ENCODE measurements around the gene SPTBN1.

The SPTBN1 gene

DNA sequence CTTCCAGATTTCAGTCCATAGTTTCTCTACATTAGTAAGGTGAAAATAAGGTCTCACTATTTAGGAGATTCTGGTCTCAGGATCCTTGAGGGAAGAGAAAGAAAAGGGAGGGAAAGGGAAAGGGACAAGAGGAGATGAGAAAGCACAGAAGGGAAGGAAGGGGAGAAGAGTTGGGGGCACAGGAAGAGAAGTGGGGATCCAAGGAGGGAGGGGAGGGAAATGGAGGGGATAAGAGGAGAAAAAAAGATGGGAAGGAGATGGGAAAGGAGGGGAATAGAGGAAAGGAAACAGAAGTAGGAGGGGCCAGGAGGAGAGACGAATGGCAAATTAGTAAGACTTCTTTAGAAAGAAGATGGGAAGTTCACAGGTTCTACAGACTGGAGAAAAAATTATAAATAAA is 39.2 kb upstream of the SPTBN1 start:
- Histone ChIP-seq H3K36me3 (ENCODE audit: insufficient read depth, low read length) (no peaks in the 10 kb centered on the region), H3K4me2 (ENCODE audit: low read length) (no peak overlapping the region), H3K9ac (ENCODE audit: low read length) (no peak overlapping the region), H3K4me1 (ENCODE audit: insufficient read depth, low read length, severe bottlenecking) (no peaks in the 10 kb centered on the region), H2AFZ (ENCODE audit: low read length) (no peak overlapping the region), H4K20me1 (ENCODE audit: insufficient read depth, low read length) (no peaks in the 10 kb centered on the region), H3K9me2 (ENCODE audit: low read depth, low read length) (no peaks in the 10 kb centered on the region), H3K27me3 (ENCODE audit: insufficient read depth, low read length) (no peaks in the 10 kb centered on the region), H3K4me3 (ENCODE audit: low read depth, low read length, poor library complexity, severe bottlenecking) (no peak overlapping the region), H3F3A (ENCODE audit: insufficient read depth, low read length) (no peaks in the 10 kb centered on the region), H3K27ac (ENCODE audit: low read depth, low read length, poor library complexity, severe bottlenecking) (no peak overlapping the region), H3K9me3 (ENCODE audit: low read length) (no peaks in the 10 kb centered on the region), H3K79me2 (ENCODE audit: insufficient read depth, low read length) (no peaks in the 10 kb centered on the region)
- TF ChIP-seq EZH2 (IDR thresholded peaks at IDR 0.05; ENCODE audit: borderline replicate concordance, low read length), result no peak
- TF ChIP-seq, protein P1, sequence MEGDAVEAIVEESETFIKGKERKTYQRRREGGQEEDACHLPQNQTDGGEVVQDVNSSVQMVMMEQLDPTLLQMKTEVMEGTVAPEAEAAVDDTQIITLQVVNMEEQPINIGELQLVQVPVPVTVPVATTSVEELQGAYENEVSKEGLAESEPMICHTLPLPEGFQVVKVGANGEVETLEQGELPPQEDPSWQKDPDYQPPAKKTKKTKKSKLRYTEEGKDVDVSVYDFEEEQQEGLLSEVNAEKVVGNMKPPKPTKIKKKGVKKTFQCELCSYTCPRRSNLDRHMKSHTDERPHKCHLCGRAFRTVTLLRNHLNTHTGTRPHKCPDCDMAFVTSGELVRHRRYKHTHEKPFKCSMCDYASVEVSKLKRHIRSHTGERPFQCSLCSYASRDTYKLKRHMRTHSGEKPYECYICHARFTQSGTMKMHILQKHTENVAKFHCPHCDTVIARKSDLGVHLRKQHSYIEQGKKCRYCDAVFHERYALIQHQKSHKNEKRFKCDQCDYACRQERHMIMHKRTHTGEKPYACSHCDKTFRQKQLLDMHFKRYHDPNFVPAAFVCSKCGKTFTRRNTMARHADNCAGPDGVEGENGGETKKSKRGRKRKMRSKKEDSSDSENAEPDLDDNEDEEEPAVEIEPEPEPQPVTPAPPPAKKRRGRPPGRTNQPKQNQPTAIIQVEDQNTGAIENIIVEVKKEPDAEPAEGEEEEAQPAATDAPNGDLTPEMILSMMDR (IDR thresholded peaks at IDR 0.05; ENCODE audit: low read length), result no peak

DNA sequence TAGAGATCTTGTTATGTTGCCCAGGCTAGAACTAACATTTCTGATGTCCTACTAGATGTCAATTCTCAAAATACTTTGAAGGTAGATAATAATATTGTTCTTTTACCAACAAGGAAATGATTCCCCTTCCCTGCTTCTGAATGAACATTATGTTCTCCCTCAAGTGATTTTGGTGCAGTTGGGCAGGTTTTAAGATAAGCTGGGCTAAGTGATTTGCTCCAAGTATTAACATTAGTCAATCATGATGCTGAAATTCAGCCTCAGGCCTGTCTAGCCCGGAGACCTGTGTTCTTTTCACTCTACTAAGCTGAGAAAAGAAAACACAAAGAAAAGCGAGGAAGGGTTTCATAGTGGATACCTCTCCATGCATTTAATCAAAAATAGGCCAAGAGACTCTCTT is 38.5 kb upstream of the SPTBN1 start:
- TF ChIP-seq, protein P1 (IDR thresholded peaks at IDR 0.05; ENCODE audit: low read length), result no peak
- no peak for TF ChIP-seq EZH2 (IDR thresholded peaks at IDR 0.05; ENCODE audit: borderline replicate concordance, low read length)
- Histone ChIP-seq H3K4me1 (ENCODE audit: insufficient read depth, low read length, severe bottlenecking) (no peaks in the 10 kb centered on the region), H3K9me2 (ENCODE audit: low read depth, low read length) (no peaks in the 10 kb centered on the region), H3K4me2 (ENCODE audit: low read length) (no peak overlapping the region), H4K20me1 (ENCODE audit: insufficient read depth, low read length) (no peaks in the 10 kb centered on the region), H3K9ac (ENCODE audit: low read length) (no peak overlapping the region), H3F3A (ENCODE audit: insufficient read depth, low read length) (no peaks in the 10 kb centered on the region), H3K79me2 (ENCODE audit: insufficient read depth, low read length) (no peaks in the 10 kb centered on the region), H3K36me3 (ENCODE audit: insufficient read depth, low read length) (no peaks in the 10 kb centered on the region), H3K27me3 (ENCODE audit: insufficient read depth, low read length) (no peaks in the 10 kb centered on the region), H2AFZ (ENCODE audit: low read length) (no peak overlapping the region), H3K4me3 (ENCODE audit: low read depth, low read length, poor library complexity, severe bottlenecking) (no peak overlapping the region), H3K27ac (ENCODE audit: low read depth, low read length, poor library complexity, severe bottlenecking) (no peak overlapping the region), H3K9me3 (ENCODE audit: low read length) (no peaks in the 10 kb centered on the region)

DNA sequence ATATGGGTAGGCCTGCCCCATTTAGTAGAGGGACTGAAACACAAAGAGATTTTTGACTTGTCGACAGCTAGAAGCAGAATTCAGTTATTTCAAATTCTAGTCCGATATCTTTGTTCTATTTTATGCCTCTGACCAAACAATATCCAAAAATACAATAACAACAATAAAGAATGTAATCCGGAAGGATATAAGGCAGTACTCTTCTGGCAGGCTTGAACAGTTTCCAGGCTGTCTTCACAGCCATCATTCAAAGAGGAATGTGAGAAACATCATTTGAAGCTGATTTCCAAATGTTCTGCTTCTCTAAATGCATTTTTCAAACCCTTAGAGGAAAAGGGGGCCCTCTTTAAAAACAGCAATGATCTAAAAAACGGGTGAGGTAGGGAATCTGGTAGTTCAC is 36.7 kb upstream of the SPTBN1 start:
- Histone ChIP-seq H3K4me2 (ENCODE audit: low read length) (no peak overlapping the region), H4K20me1 (ENCODE audit: insufficient read depth, low read length) (no peaks in the 10 kb centered on the region), H2AFZ (ENCODE audit: low read length) (no peak overlapping the region), H3K79me2 (ENCODE audit: insufficient read depth, low read length) (no peaks in the 10 kb centered on the region), H3K9me3 (ENCODE audit: low read length) (peaks cover 5% of the 10 kb centered on the region; the same call in 1 of the 2 replicates), H3K27ac (ENCODE audit: low read depth, low read length, poor library complexity, severe bottlenecking) (no peak overlapping the region), H3K9ac (ENCODE audit: low read length) (no peak overlapping the region), H3K36me3 (ENCODE audit: insufficient read depth, low read length) (no peaks in the 10 kb centered on the region), H3K4me1 (ENCODE audit: insufficient read depth, low read length, severe bottlenecking) (no peaks in the 10 kb centered on the region), H3K9me2 (ENCODE audit: low read depth, low read length) (no peaks in the 10 kb centered on the region), H3K27me3 (ENCODE audit: insufficient read depth, low read length) (no peaks in the 10 kb centered on the region), H3K4me3 (ENCODE audit: low read depth, low read length, poor library complexity, severe bottlenecking) (no peak overlapping the region), H3F3A (ENCODE audit: insufficient read depth, low read length) (no peaks in the 10 kb centered on the region)
- TF ChIP-seq EZH2 (IDR thresholded peaks at IDR 0.05; ENCODE audit: borderline replicate concordance, low read length), result no peak
- TF ChIP-seq, protein P1 (IDR thresholded peaks at IDR 0.05; ENCODE audit: low read length), result no peak

Data from OCI-LY1 (cell line).